HepG2 (cell line): ENCODE results near the gene KCNJ14. TPM values are rescaled to one million over a fixed set of nuclear protein-coding genes. Genes with fewer than 3 reads are reported as not detected.

Experiments
- ATF1 ChIP-seq: IDR thresholded peaks from 2 replicates; pipeline ENCODE4 v1.6.1; 2016; ENCODE audit warnings: mild to moderate bottlenecking, control low read depth
- DRAP1 ChIP-seq: IDR thresholded peaks from 2 replicates; pipeline ENCODE4 v1.6.1; 2016; ENCODE audit warnings: missing genetic modification reagents, missing compliant biosample characterization
- FOXK2 ChIP-seq: fragments of 450-650 bp; IDR thresholded peaks from 2 replicates; pipeline ENCODE4 v1.6.1; 2016
- HINFP ChIP-seq: sonication (generic); formaldehyde crosslinking; IDR thresholded peaks from 2 replicates; pipeline ENCODE4 v1.4.0; 2020; ENCODE audit warnings: low read depth, mild to moderate bottlenecking, missing genetic modification reagents
- HMG20A ChIP-seq: IDR thresholded peaks from 2 replicates; pipeline ENCODE4 v1.6.1; 2016; ENCODE audit warnings: borderline replicate concordance
- HNRNPH1 ChIP-seq: fragments of 200-400 bp; formaldehyde crosslinking; optimal IDR thresholded peaks from 2 replicates; pipeline ENCODE3; 2017; ENCODE audit warnings: mild to moderate bottlenecking, low read depth, low read length
- HNRNPUL1 ChIP-seq: fragments of 200-400 bp; formaldehyde crosslinking; IDR thresholded peaks from 2 replicates; pipeline ENCODE4 v1.6.1; 2017; ENCODE audit warnings: low read depth, mild to moderate bottlenecking, low read length, moderate library complexity
- KDM5A ChIP-seq: fragments of 200-600 bp; sonication (generic); IDR thresholded peaks from 2 replicates; pipeline ENCODE4 v1.7.0; 2018; ENCODE audit warnings: antibody characterized with exemption, mild to moderate bottlenecking, low read length, borderline replicate concordance
- MAFF ChIP-seq: IDR thresholded peaks from 2 replicates; pipeline ENCODE4 v1.6.1; 2011; ENCODE audit warnings: low read depth, low read length, improper control_type of control experiment
- MTA3 ChIP-seq: sonication (generic); formaldehyde crosslinking; IDR thresholded peaks from 2 replicates; pipeline ENCODE4 v1.4.0; 2020; ENCODE audit warnings: missing genetic modification reagents
- NFE2 ChIP-seq: sonication (generic); formaldehyde crosslinking; IDR thresholded peaks from 2 replicates; pipeline ENCODE4 v1.4.0; 2020; ENCODE audit warnings: missing genetic modification reagents
- NKX3-1 ChIP-seq: sonication (generic); formaldehyde crosslinking; IDR thresholded peaks from 2 replicates; pipeline ENCODE4 v1.5.0; 2020; ENCODE audit warnings: missing genetic modification reagents
- POGZ ChIP-seq: sonication (generic); formaldehyde crosslinking; IDR thresholded peaks from 2 replicates; pipeline ENCODE4 v1.4.0; 2020; ENCODE audit warnings: mild to moderate bottlenecking, missing genetic modification reagents
- SKIL ChIP-seq: sonication (generic); formaldehyde crosslinking; IDR thresholded peaks from 2 replicates; pipeline ENCODE4 v1.8.0; 2022; ENCODE audit warnings: missing genetic modification reagents, mild to moderate bottlenecking, moderate library complexity, borderline replicate concordance
- SRY ChIP-seq: sonication (generic); formaldehyde crosslinking; IDR thresholded peaks from 2 replicates; pipeline ENCODE4 v1.8.0; 2022; ENCODE audit warnings: mild to moderate bottlenecking, missing genetic modification reagents
- SUZ12 ChIP-seq: fragments of 150-350 bp; IDR thresholded peaks from 2 replicates; pipeline ENCODE4 v1.6.1; 2014; ENCODE audit warnings: low read depth, low read length
- TEAD3 ChIP-seq: optimal IDR thresholded peaks from 2 replicates; pipeline ENCODE3; 2016; ENCODE audit warnings: borderline replicate concordance
- YEATS2 ChIP-seq: sonication (generic); formaldehyde crosslinking; IDR thresholded peaks from 2 replicates; pipeline ENCODE4 v1.4.0; 2020; ENCODE audit warnings: missing genetic modification reagents, borderline replicate concordance
- ZBTB25 ChIP-seq: IDR thresholded peaks from 2 replicates; pipeline ENCODE4 v1.6.1; 2018; ENCODE audit warnings: missing genetic modification reagents
- ZBTB8A ChIP-seq: sonication (generic); formaldehyde crosslinking; IDR thresholded peaks from 2 replicates; pipeline ENCODE4 v1.4.0; 2020; ENCODE audit warnings: mild to moderate bottlenecking, low read depth, missing genetic modification reagents, borderline replicate concordance
- ZFP37 ChIP-seq: sonication (generic); formaldehyde crosslinking; IDR thresholded peaks from 2 replicates; pipeline ENCODE4 v1.4.0; 2020; ENCODE audit warnings: missing genetic modification reagents, borderline replicate concordance
- ZNF547 ChIP-seq: sonication (generic); formaldehyde crosslinking; IDR thresholded peaks from 2 replicates; pipeline ENCODE4 v1.5.1; 2020; ENCODE audit warnings: mild to moderate bottlenecking, missing genetic modification reagents
- ZNF556 ChIP-seq: sonication (generic); formaldehyde crosslinking; IDR thresholded peaks from 2 replicates; pipeline ENCODE4 v1.4.0; 2020; ENCODE audit warnings: mild to moderate bottlenecking, missing genetic modification reagents, borderline replicate concordance
- polyA plus RNA-seq, 8 experiments: library from polyadenylated mRNA; depleted of rRNA in 3 of 8; stranded (reverse) in 7 of 8; unstranded in 1 of 8; fragments of >200 nt; fragmentation: Illumina TruSeq in 4 of 8; extraction: Trizol in 4 of 8; gene quantifications; 2 replicates each; pipeline versions ENCODE4 v1.2.1 to v1.2.3, GENCODE V29; 2011 to 2016; ENCODE audit warnings: low read depth in 4 of 8, missing spikeins in 1 of 8, mixed read lengths in 1 of 8; ENCODE audit not compliant: insufficient read depth in 1 of 8
- total RNA-seq, 5 experiments: library from RNA; depleted of rRNA; stranded (reverse); fragments of >200 nt; fragmentation: Illumina TruSeq; extraction: Trizol; gene quantifications; 2 replicates each; pipeline ENCODE4 v1.2.3, GENCODE V29; 2016; ENCODE audit warnings: low read depth in 1 of 5

The KCNJ14 gene
- total and polyA plus RNA-seq, 2 of the 13 experiments (the other 11 are each of a cell fraction or from before 2014, with no cell fraction given) = 0.20 to 0.51 TPM

GRCh38 chr19:48501494-48502349 is 46.3 kb downstream of the KCNJ14 start (continued):
- TF ChIP-seq ZBTB25 (no peak), HNRNPH1 (no peak), ZFP37 (CRISPR knock-in tag) (no peak), SRY (CRISPR knock-in tag) (no peak), MTA3 (CRISPR knock-in tag) (no peak), HNRNPUL1 (no peak), SKIL (no peak), YEATS2 (CRISPR knock-in tag) (peak; percentile 31; the same call in 1 of the 2 replicates), MAFF (no peak), ZBTB8A (CRISPR knock-in tag) (no peak), ZNF556 (CRISPR knock-in tag) (no peak), NFE2 (no peak), ATF1 (CRISPR knock-in tag) (no peak), KDM5A (no peak), ZNF547 (CRISPR knock-in tag) (no peak; the same call in 1 of the 2 replicates), NKX3-1 (CRISPR knock-in tag) (no peak), HMG20A (CRISPR knock-in tag) (no peak), FOXK2 (peak; percentile 10; the same call in 1 of the 2 replicates), TEAD3 (CRISPR knock-in tag) (peak; percentile 26), POGZ (CRISPR knock-in tag) (no peak), DRAP1 (peak; percentile 69), HINFP (CRISPR knock-in tag) (no peak; the same call in 1 of the 2 replicates), SUZ12 (no peak)
